ENCODE measurements around the gene OXA1L. TPM values are rescaled to one million over a fixed set of nuclear protein-coding genes. Genes with fewer than 3 reads are reported as not detected.
"Not testable (repeated sequence)": the region's sequence is repeated elsewhere in the genome, so short reads cannot be mapped to it uniquely, and the experiment has no call there.

Gene OXA1L
- total RNA-seq, 1 donor from 2014 or later = 126 TPM

- peaks cover 48% of the 10 kb centered on the region for H3K36me3 Mint-ChIP-seq (ENCODE audit: low read depth)
- H3K27me3 Mint-ChIP-seq = no peaks in the 10 kb centered on the region
- H3K9me3 Mint-ChIP-seq = no peaks in the 10 kb centered on the region
- H3K4me3 Mint-ChIP-seq = no peak overlapping the region
- H3K4me1 Mint-ChIP-seq = peaks cover 4% of the 10 kb centered on the region
- no peak for DNase-seq
- no peak overlapping the region for H3K27ac Mint-ChIP-seq
- intact Hi-C loops (cut with micrococcal nuclease) = no loop called here
Measured at GRCh38 chr14:22774011-22774706, 7.7 kb downstream of the OXA1L start.

- no peaks in the 10 kb centered on the region for H3K4me1 Mint-ChIP-seq
- H3K36me3 Mint-ChIP-seq (ENCODE audit: low read depth) = peaks cover 28% of the 10 kb centered on the region
- no peaks in the 10 kb centered on the region for H3K9me3 Mint-ChIP-seq
- intact Hi-C loops (cut with micrococcal nuclease) = no loop called here
- H3K4me3 Mint-ChIP-seq = no peak overlapping the region
- DNase-seq = no peak
- H3K27ac Mint-ChIP-seq = no peak overlapping the region
- H3K27me3 Mint-ChIP-seq = no peaks in the 10 kb centered on the region
Measured at GRCh38 chr14:22776215-22776614, 9.7 kb downstream of the OXA1L start.

GRCh38 chr14:22776849-22777248 lies 10.4 kb downstream of the OXA1L start:
- H3K27ac Mint-ChIP-seq; H3K9me3 Mint-ChIP-seq; H3K27me3 Mint-ChIP-seq; intact Hi-C loops (cut with micrococcal nuclease); H3K4me1 Mint-ChIP-seq; H3K4me3 Mint-ChIP-seq; DNase-seq: not testable (repeated sequence)
- peaks cover 21% of the 10 kb centered on the region for H3K36me3 Mint-ChIP-seq (ENCODE audit: low read depth)

DNA sequence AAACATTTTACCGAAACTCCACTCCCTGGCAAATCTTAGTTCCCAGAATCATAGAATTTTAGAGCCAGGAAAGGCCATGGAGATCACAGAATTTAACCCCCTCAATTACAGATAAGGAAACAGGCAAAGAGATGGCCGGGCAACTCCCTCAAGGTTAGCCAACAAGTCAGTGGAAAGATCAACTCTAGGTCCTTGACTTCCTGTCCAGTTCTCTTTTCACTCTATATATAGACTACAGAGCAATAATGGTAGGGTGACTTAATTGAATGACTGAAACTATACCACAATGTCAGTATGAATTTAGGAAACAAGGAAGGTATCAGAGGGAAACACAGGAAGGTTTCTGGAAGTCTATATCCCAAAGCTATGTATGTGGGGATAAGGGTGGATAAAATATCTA lies 11.6 kb downstream of the OXA1L start:
- Mint-ChIP-seq H3K4me1 (no peaks in the 10 kb centered on the region), H3K27me3 (no peaks in the 10 kb centered on the region), H3K4me3 (no peak overlapping the region), H3K9me3 (no peaks in the 10 kb centered on the region), H3K36me3 (ENCODE audit: low read depth) (peaks cover 17% of the 10 kb centered on the region), H3K27ac (no peak overlapping the region)
- no peak for DNase-seq
- intact Hi-C loops (cut with micrococcal nuclease) = no loop called here

- Mint-ChIP-seq H3K4me3 (no peak overlapping the region), H3K27me3 (no peaks in the 10 kb centered on the region), H3K9me3 (no peaks in the 10 kb centered on the region), H3K27ac (no peak overlapping the region), H3K4me1 (no peaks in the 10 kb centered on the region), H3K36me3 (ENCODE audit: low read depth) (peaks cover 3% of the 10 kb centered on the region)
- intact Hi-C loops (cut with micrococcal nuclease) = no loop called here
- no peak for DNase-seq
Measured at GRCh38 chr14:22780105-22780679, 13.7 kb downstream of the OXA1L start.

- Mint-ChIP-seq H3K27me3 (no peaks in the 10 kb centered on the region), H3K27ac (no peak overlapping the region), H3K4me1 (no peaks in the 10 kb centered on the region), H3K4me3 (no peak overlapping the region), H3K9me3 (no peaks in the 10 kb centered on the region), H3K36me3 (ENCODE audit: low read depth) (no peaks in the 10 kb centered on the region)
- intact Hi-C loops (cut with micrococcal nuclease) = no loop called here
- no peak for DNase-seq
Measured at GRCh38 chr14:22780941-22781300, 14.4 kb downstream of the OXA1L start.

GRCh38 chr14:22781301-22781991 lies 15.0 kb downstream of the OXA1L start:
- Mint-ChIP-seq H3K27ac (no peak overlapping the region), H3K4me1 (no peaks in the 10 kb centered on the region)

DNA sequence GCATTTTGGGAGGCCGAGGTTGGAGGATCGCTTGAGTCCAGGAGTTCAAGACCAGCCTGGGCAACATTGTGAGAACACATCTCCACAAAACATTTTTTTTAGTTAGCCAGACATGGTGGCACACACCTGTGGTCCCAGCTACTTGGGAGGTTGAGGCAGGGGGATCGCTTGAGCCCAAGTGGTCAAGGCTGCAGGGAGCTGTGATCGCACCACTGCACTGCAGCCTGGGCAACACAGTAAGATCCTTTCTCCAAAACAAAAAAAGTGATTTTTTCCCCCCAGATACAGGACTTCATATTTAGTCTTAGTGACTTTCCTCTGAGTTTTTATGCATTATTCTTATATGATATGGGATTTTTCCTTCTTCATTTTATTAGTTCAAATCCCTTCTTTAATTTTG lies 20.2 kb downstream of the OXA1L start:
- no peak overlapping the region for H3K4me3 Mint-ChIP-seq
- H3K4me1 Mint-ChIP-seq = peaks cover 2% of the 10 kb centered on the region
- DNase-seq = no peak
- H3K27ac Mint-ChIP-seq = no peak overlapping the region
- intact Hi-C loops (cut with micrococcal nuclease) = no loop called here
- H3K27me3 Mint-ChIP-seq = no peaks in the 10 kb centered on the region
- no peaks in the 10 kb centered on the region for H3K36me3 Mint-ChIP-seq (ENCODE audit: low read depth)
- no peaks in the 10 kb centered on the region for H3K9me3 Mint-ChIP-seq

More at GRCh38 chr14:22781301-22781991, 15.0 kb downstream of the OXA1L start:
- no peak overlapping the region for H3K4me3 Mint-ChIP-seq
- no peak for DNase-seq
- H3K36me3 Mint-ChIP-seq (ENCODE audit: low read depth) = no peaks in the 10 kb centered on the region
- intact Hi-C loops (cut with micrococcal nuclease) = no loop called here
- no peaks in the 10 kb centered on the region for H3K27me3 Mint-ChIP-seq
- no peaks in the 10 kb centered on the region for H3K9me3 Mint-ChIP-seq

DNA sequence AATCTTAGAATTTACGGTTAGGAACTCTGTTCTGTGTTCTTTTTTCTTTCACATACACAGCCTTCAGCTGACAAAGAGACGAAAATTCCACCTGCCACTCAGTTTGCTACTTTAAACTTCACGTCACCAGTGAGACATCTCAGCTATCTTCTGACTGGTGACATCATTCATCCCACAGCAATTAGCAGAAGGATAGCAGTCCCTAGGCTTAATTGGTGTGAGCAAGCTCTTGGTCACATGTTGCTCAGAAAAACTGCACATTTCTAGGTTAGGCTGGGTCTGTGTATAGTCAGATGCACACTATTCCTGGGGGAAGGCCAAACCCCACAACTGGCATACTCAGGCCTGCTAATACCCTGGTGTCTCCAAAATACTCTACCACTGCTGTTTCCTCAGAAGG lies 24.8 kb downstream of the OXA1L start:
- intact Hi-C loops (cut with micrococcal nuclease) = no loop called here
- no peaks in the 10 kb centered on the region for H3K9me3 Mint-ChIP-seq
- no peaks in the 10 kb centered on the region for H3K36me3 Mint-ChIP-seq (ENCODE audit: low read depth)
- H3K4me3 Mint-ChIP-seq = no peak overlapping the region
- H3K27ac Mint-ChIP-seq = no peak overlapping the region
- peaks cover 2% of the 10 kb centered on the region for H3K4me1 Mint-ChIP-seq
- peaks cover 5% of the 10 kb centered on the region for H3K27me3 Mint-ChIP-seq
- DNase-seq = no peak

GRCh38 chr14:22792158-22792557 lies 25.7 kb downstream of the OXA1L start:
- peaks cover 10% of the 10 kb centered on the region for H3K27me3 Mint-ChIP-seq
- no peak for DNase-seq
- H3K27ac Mint-ChIP-seq = no peak overlapping the region
- H3K4me3 Mint-ChIP-seq = no peak overlapping the region
- no peaks in the 10 kb centered on the region for H3K9me3 Mint-ChIP-seq
- peaks cover 2% of the 10 kb centered on the region for H3K4me1 Mint-ChIP-seq
- intact Hi-C loops (cut with micrococcal nuclease) = no loop called here
- H3K36me3 Mint-ChIP-seq (ENCODE audit: low read depth) = no peaks in the 10 kb centered on the region

DNA sequence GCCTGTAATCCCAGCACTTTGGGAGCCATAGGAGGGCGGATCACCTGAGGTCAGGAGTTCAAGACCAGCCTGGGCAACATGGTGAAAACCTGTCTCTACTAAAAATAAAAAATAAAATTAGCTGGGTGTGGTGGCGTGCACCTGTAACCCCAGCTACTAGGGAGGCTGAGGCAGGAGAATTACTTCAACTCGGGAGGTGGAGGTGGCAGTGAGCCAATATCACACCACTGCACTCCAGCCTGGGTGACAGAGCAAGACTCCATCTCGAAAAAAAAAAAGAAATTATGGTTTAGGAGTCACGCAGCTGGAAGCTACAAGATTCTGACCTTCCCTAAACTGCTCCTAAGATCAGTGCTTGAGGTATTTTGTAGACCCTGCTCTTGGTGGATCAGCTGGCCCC lies 27.1 kb downstream of the OXA1L start:
- H3K36me3 Mint-ChIP-seq (ENCODE audit: low read depth); H3K4me1 Mint-ChIP-seq; intact Hi-C loops (cut with micrococcal nuclease); DNase-seq; H3K9me3 Mint-ChIP-seq; H3K27ac Mint-ChIP-seq; H3K4me3 Mint-ChIP-seq: not testable (repeated sequence)
- peaks cover 15% of the 10 kb centered on the region for H3K27me3 Mint-ChIP-seq

DNA sequence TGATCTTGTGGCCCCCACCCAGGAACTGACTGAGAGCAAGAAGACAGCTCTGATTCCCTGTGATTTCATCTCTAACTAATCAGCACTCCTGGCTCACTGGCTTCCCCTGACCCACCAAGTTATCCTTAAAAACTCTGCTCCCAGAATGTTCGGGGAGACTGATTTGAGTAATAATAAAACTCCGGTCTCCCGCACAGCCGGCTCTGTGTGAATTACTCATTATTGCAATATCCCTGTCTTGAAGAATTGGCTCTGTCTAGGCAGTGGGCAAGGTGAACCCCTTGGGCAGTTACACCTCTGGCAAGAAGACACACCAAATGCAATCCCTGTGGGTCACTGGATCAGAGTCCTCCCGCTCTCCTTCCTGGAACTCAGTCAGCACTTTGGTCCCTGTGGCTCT lies 27.5 kb downstream of the OXA1L start:
- H3K36me3 Mint-ChIP-seq (ENCODE audit: low read depth) = no peaks in the 10 kb centered on the region
- H3K9me3 Mint-ChIP-seq = no peaks in the 10 kb centered on the region
- H3K27ac Mint-ChIP-seq = no peak overlapping the region
- H3K27me3 Mint-ChIP-seq = peaks cover 19% of the 10 kb centered on the region
- DNase-seq = no peak
- peaks cover 2% of the 10 kb centered on the region for H3K4me1 Mint-ChIP-seq
- H3K4me3 Mint-ChIP-seq = no peak overlapping the region
- intact Hi-C loops (cut with micrococcal nuclease) = no loop called here

DNA sequence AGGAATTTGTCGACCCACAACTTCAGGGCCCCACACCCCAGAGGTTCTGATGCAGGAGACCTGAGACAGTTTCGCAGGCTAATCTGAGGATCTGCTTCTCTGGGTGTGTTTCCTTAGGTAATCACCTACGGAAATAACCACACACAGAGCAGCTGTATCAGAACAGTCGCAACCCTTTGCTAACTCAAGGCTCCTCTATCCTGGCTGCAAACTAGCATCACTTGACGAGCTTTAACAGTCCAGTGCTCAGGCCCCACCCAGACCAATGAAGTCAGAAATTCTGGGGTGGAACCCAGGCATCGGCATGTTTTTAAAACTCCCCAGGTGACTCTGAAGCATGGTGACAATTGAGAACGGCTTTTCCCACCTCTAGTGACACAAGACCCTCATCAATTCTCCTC lies 28.1 kb downstream of the OXA1L start:
- Mint-ChIP-seq H3K4me3 (no peak overlapping the region), H3K4me1 (peaks cover 2% of the 10 kb centered on the region), H3K27ac (no peak overlapping the region), H3K36me3 (ENCODE audit: low read depth) (no peaks in the 10 kb centered on the region), H3K27me3 (peaks cover 22% of the 10 kb centered on the region), H3K9me3 (no peaks in the 10 kb centered on the region)
- DNase-seq = no peak
- intact Hi-C loops (cut with micrococcal nuclease) = no loop called here

GRCh38 chr14:22796087-22796707 lies 29.7 kb downstream of the OXA1L start:
- H3K27me3 Mint-ChIP-seq = peaks cover 26% of the 10 kb centered on the region
- H3K4me1 Mint-ChIP-seq = no peaks in the 10 kb centered on the region
- H3K4me3 Mint-ChIP-seq = no peak overlapping the region
- H3K36me3 Mint-ChIP-seq (ENCODE audit: low read depth) = no peaks in the 10 kb centered on the region
- DNase-seq = no peak
- intact Hi-C loops (cut with micrococcal nuclease) = no loop called here
- no peak overlapping the region for H3K27ac Mint-ChIP-seq
- H3K9me3 Mint-ChIP-seq = no peaks in the 10 kb centered on the region
